HepG2 (cell line): ENCODE results near the gene CUL9. TPM values are rescaled to one million over a fixed set of nuclear protein-coding genes. Genes with fewer than 3 reads are reported as not detected.

ENCODE experiments used
- CBX5 ChIP-seq: sonication (generic); formaldehyde crosslinking; IDR thresholded peaks from 2 replicates; pipeline ENCODE4 v1.4.0; 2020; ENCODE audit warnings: missing genetic modification reagents, borderline replicate concordance
- CENPX ChIP-seq: sonication (generic); formaldehyde crosslinking; IDR thresholded peaks from 2 replicates; pipeline ENCODE4 v1.9.0; 2021; ENCODE audit warnings: mild to moderate bottlenecking, missing genetic modification reagents, moderate library complexity
- FOXJ3 ChIP-seq: sonication (generic); formaldehyde crosslinking; IDR thresholded peaks from 2 replicates; pipeline ENCODE4 v1.4.0; 2020; ENCODE audit warnings: missing genetic modification reagents, mild to moderate bottlenecking, borderline replicate concordance
- HIC2 ChIP-seq: sonication (generic); formaldehyde crosslinking; IDR thresholded peaks from 2 replicates; pipeline ENCODE4 v1.9.0; 2022; ENCODE audit warnings: low read depth, missing genetic modification reagents
- HNF4A ChIP-seq: sonication (generic); formaldehyde crosslinking; IDR thresholded peaks from 2 replicates; pipeline ENCODE4 v1.4.0; 2020; ENCODE audit warnings: missing genetic modification reagents
- HOXA5 ChIP-seq: sonication (generic); formaldehyde crosslinking; IDR thresholded peaks from 2 replicates; pipeline ENCODE4 v1.4.0; 2020; ENCODE audit warnings: missing genetic modification reagents
- KDM4B ChIP-seq: sonication (generic); formaldehyde crosslinking; IDR thresholded peaks from 2 replicates; pipeline ENCODE4 v1.4.0; 2020; ENCODE audit warnings: missing genetic modification reagents
- MED13 ChIP-seq: sonication (generic); formaldehyde crosslinking; IDR thresholded peaks from 2 replicates; pipeline ENCODE4 v1.5.0; 2020; ENCODE audit warnings: missing genetic modification reagents
- PCBP1 ChIP-seq: fragments of 200-400 bp; formaldehyde crosslinking; IDR thresholded peaks from 2 replicates; pipeline ENCODE4 v1.6.1; 2017; ENCODE audit warnings: mild to moderate bottlenecking, low read depth, low read length, borderline replicate concordance
- RARG ChIP-seq: sonication (generic); formaldehyde crosslinking; IDR thresholded peaks from 2 replicates; pipeline ENCODE4 v1.4.0; 2020; ENCODE audit warnings: low read depth, mild to moderate bottlenecking, missing genetic modification reagents
- SCMH1 ChIP-seq: sonication (generic); formaldehyde crosslinking; IDR thresholded peaks from 2 replicates; pipeline ENCODE4 v1.9.0; 2021; ENCODE audit warnings: missing genetic modification reagents, mild to moderate bottlenecking, borderline replicate concordance
- SKIL ChIP-seq: sonication (generic); formaldehyde crosslinking; IDR thresholded peaks from 2 replicates; pipeline ENCODE4 v1.8.0; 2022; ENCODE audit warnings: missing genetic modification reagents, mild to moderate bottlenecking, moderate library complexity, borderline replicate concordance
- SMYD3 ChIP-seq: sonication (generic); formaldehyde crosslinking; IDR thresholded peaks from 2 replicates; pipeline ENCODE4 v1.8.1; 2023; ENCODE audit warnings: mild to moderate bottlenecking, missing genetic modification reagents
- TFE3 ChIP-seq: IDR thresholded peaks from 2 replicates; pipeline ENCODE4 v1.6.1; 2016
- TRAFD1 ChIP-seq: sonication (generic); formaldehyde crosslinking; IDR thresholded peaks from 2 replicates; pipeline ENCODE4 v1.5.1; 2020; ENCODE audit warnings: missing genetic modification reagents, mild to moderate bottlenecking, borderline replicate concordance
- ZNF33B ChIP-seq: sonication (generic); formaldehyde crosslinking; IDR thresholded peaks from 2 replicates; pipeline ENCODE4 v1.5.1; 2020; ENCODE audit warnings: mild to moderate bottlenecking, missing genetic modification reagents
- ZNF496 ChIP-seq: sonication (generic); formaldehyde crosslinking; IDR thresholded peaks from 2 replicates; pipeline ENCODE4 v1.8.1; 2023; ENCODE audit warnings: mild to moderate bottlenecking, moderate library complexity, missing genetic modification reagents; ENCODE audit not compliant: insufficient replicate concordance
- ZNF557 ChIP-seq: sonication (generic); formaldehyde crosslinking; IDR thresholded peaks from 2 replicates; pipeline ENCODE4 v1.4.0; 2020; ENCODE audit warnings: missing genetic modification reagents
- ZNF740 ChIP-seq: sonication (generic); formaldehyde crosslinking; IDR thresholded peaks from 2 replicates; pipeline ENCODE4 v1.4.0; 2020; ENCODE audit warnings: missing genetic modification reagents
- polyA plus RNA-seq, 8 experiments: library from polyadenylated mRNA; depleted of rRNA in 3 of 8; stranded (reverse) in 7 of 8; unstranded in 1 of 8; fragments of >200 nt; fragmentation: Illumina TruSeq in 4 of 8; extraction: Trizol in 4 of 8; gene quantifications; 2 replicates each; pipeline versions ENCODE4 v1.2.1 to v1.2.3, GENCODE V29; 2011 to 2016; ENCODE audit warnings: low read depth in 4 of 8, missing spikeins in 1 of 8, mixed read lengths in 1 of 8; ENCODE audit not compliant: insufficient read depth in 1 of 8
- total RNA-seq, 5 experiments: library from RNA; depleted of rRNA; stranded (reverse); fragments of >200 nt; fragmentation: Illumina TruSeq; extraction: Trizol; gene quantifications; 2 replicates each; pipeline ENCODE4 v1.2.3, GENCODE V29; 2016; ENCODE audit warnings: low read depth in 1 of 5

Gene CUL9
- total and polyA plus RNA-seq, 2 of the 13 experiments (the other 11 are each of a cell fraction or from before 2014, with no cell fraction given) = 11.4 to 13.7 TPM

- TF ChIP-seq HIC2 (CRISPR knock-in tag) (peak; percentile 21; the same call in 1 of the 2 replicates), SCMH1 (CRISPR knock-in tag) (no peak), ZNF557 (CRISPR knock-in tag) (0 out of 2 replicates have a peak, but pooled peaks have one; percentile 70), CBX5 (CRISPR knock-in tag) (peak; percentile 28; the same call in 1 of the 2 replicates), HNF4A (CRISPR knock-in tag) (peak; percentile 4; the same call in 1 of the 2 replicates), ZNF33B (CRISPR knock-in tag) (peak; percentile 59; the same call in 1 of the 2 replicates), FOXJ3 (no peak), SKIL (CRISPR knock-in tag) (no peak; the same call in 1 of the 2 replicates), CENPX (CRISPR knock-in tag) (no peak), MED13 (CRISPR knock-in tag) (0 out of 2 replicates have a peak, but pooled peaks have one; percentile 44), SMYD3 (CRISPR knock-in tag) (0 out of 2 replicates have a peak, but pooled peaks have one; percentile 52), TFE3 (peak; percentile 92), HOXA5 (CRISPR knock-in tag) (0 out of 2 replicates have a peak, but pooled peaks have one; percentile 63), TRAFD1 (no peak), PCBP1 (no peak), RARG (no peak), ZNF496 (CRISPR knock-in tag) (no peak), KDM4B (no peak), ZNF740 (no peak; the same call in 1 of the 2 replicates)
Observed at GRCh38 chr6:43228951-43229802, 47.2 kb downstream of the CUL9 start, which contains the start of gene DNPH1 (continued).
